ENCODE data around the gene SLC9A3.

- TF ChIP-seq CTCF (IDR thresholded peaks at IDR 0.05) (no peak), ZFX (IDR thresholded peaks at IDR 0.05; ENCODE audit: borderline replicate concordance) (no peak)
Measured at GRCh38 chr5:553874-554273, 29.6 kb upstream of the SLC9A3 start.

Measured in 22Rv1 (cell line).